Sigmoid colon (tissue), 7 donors: Measurements from ENCODE around the gene RRAD. TPM values are rescaled to one million over a fixed set of nuclear protein-coding genes. Genes with fewer than 3 reads are reported as not detected.

Experiments
- DNase-seq: peaks from one replicate; pipeline ENCODE4 v3.0.0-alpha.2; 2019
- H3K27ac ChIP-seq, 4 donors: fragments of 200-600 bp; sonication (generic); one replicate each; pipeline ENCODE4 v1.5.1; 2016 to 2019; ENCODE audit warnings: mild to moderate bottlenecking in 1 of 4
- H3K27me3 ChIP-seq, 3 donors: fragments of 200-600 bp; sonication (generic); one replicate each; pipeline ENCODE4 v1.5.1; 2019; ENCODE audit warnings: mild to moderate bottlenecking in 1 of 3
- H3K36me3 ChIP-seq, 4 donors: fragments of 200-600 bp; sonication (generic); one replicate each; pipeline ENCODE4 v1.5.1; 2016 to 2019
- H3K4me1 ChIP-seq, 4 donors: fragments of 200-600 bp; sonication (generic); one replicate each; pipeline ENCODE4 v1.5.1; 2017 to 2019
- H3K4me3 ChIP-seq, 4 donors: fragments of 200-600 bp; sonication (generic); one replicate each; pipeline ENCODE4 v1.5.1; 2017 to 2019; ENCODE audit warnings: mild to moderate bottlenecking in 2 of 4, moderate library complexity in 1 of 4
- H3K9me3 ChIP-seq, 4 donors: fragments of 200-600 bp in 3 of 4; sonication (generic) in 3 of 4; one replicate each; pipeline versions ENCODE4 v1.5.1 to v1.6.1; 2013 to 2019
- CTCF ChIP-seq, 4 experiments: fragments of 450-650 bp in 3 of 4; fragments of 200-600 bp in 1 of 4; IDR thresholded peaks; one replicate each; pipeline ENCODE4 v1.5.1; 2016 to 2019; ENCODE audit warnings: antibody characterized with exemption in 4 of 4, mild to moderate bottlenecking in 3 of 4, moderate library complexity in 2 of 4
- EP300 ChIP-seq, 4 donors: sonication (generic); formaldehyde crosslinking; IDR thresholded peaks; one replicate each; pipeline ENCODE4 v1.6.1; 2017; ENCODE audit warnings: antibody characterized with exemption in 4 of 4
- POLR2A ChIP-seq, 2 donors: fragments of 450-650 bp; IDR thresholded peaks; one replicate each; pipeline ENCODE4 v1.6.1; 2016; ENCODE audit warnings: antibody characterized with exemption in 2 of 2, mild to moderate bottlenecking in 2 of 2, moderate library complexity in 2 of 2
- POLR2AphosphoS5 ChIP-seq, 4 donors: sonication (generic); formaldehyde crosslinking; IDR thresholded peaks; one replicate each; pipeline ENCODE4 v1.6.1; 2017; ENCODE audit warnings: antibody characterized with exemption in 4 of 4
- WGBS, 2 donors: extraction: QIAGEN DNeasy Blood & Tissue Kit; methylation state at CpG; one replicate each; pipeline ENCODE4 v1.1.7; 2013; 5-methylcytosine and 5-hydroxymethylcytosine counted together
- intact Hi-C: fragments of 100-400 bp; cut with DNase I; formaldehyde crosslinking; loops from one replicate; pipeline ENCODE4 v1.15.1; 2023
- polyA plus RNA-seq, 3 donors: library from polyadenylated mRNA; stranded (reverse); fragments of 200-250 nt; gene quantifications; one replicate each; pipeline ENCODE4 v1.2.3, GENCODE V29; 2013
- total RNA-seq, 4 donors: library from RNA; depleted of rRNA; stranded (reverse); fragments of >200 nt; gene quantifications; one replicate each; pipeline ENCODE4 v1.1.0, GENCODE V29; 2016
- donor health status: healthy with polysubstance abuse.
- donor health status: Bipolar disorder and iron deficiency.
- donor health status: healthy.

Gene RRAD
- total and polyA plus RNA-seq, 7 donors = 1.2 to 31.2 (median 10.9) TPM

GRCh38 chr16:66970775-66971720, 45.7 kb upstream of the RRAD start:
- intact Hi-C loops = no loop called here
- no peak overlapping the region for H3K27ac ChIP-seq
- TF ChIP-seq POLR2AphosphoS5 (IDR thresholded peaks at IDR 0.05) (no peak), EP300 (IDR thresholded peaks at IDR 0.05) (no peak), POLR2A (IDR thresholded peaks at IDR 0.05) (no peak), CTCF (IDR thresholded peaks at IDR 0.05) (no peak)

GRCh38 chr16:66968847-66969246, 43.5 kb upstream of the RRAD start:
- no peak overlapping the region for H3K27ac ChIP-seq
- WGBS, 2 donors = 90 to 94% methylated on average over 5 of the region's 5 CpGs
- H3K27me3 ChIP-seq = no peaks in the 10 kb centered on the region
- DNase-seq = no peak
- H3K36me3 ChIP-seq = no peaks in the 10 kb centered on the region
- H3K9me3 ChIP-seq = no peaks in the 10 kb centered on the region
- H3K4me3 ChIP-seq = no peak overlapping the region
- intact Hi-C loops = no loop called here
- no peaks in the 10 kb centered on the region for H3K4me1 ChIP-seq
- TF ChIP-seq CTCF (IDR thresholded peaks at IDR 0.05) = no peak
- TF ChIP-seq POLR2A (IDR thresholded peaks at IDR 0.05) = no peak
- TF ChIP-seq POLR2AphosphoS5 (IDR thresholded peaks at IDR 0.05) = no peak
- TF ChIP-seq EP300 (IDR thresholded peaks at IDR 0.05) = no peak

More at GRCh38 chr16:66970775-66971720, 45.7 kb upstream of the RRAD start:
- no peaks in the 10 kb centered on the region for H3K9me3 ChIP-seq
- no peaks in the 10 kb centered on the region for H3K36me3 ChIP-seq
- DNase-seq = no peak
- 79 to 86% methylated on average over 10 of the region's 10 CpGs for WGBS, 2 donors
- no peak overlapping the region for H3K4me3 ChIP-seq
- H3K27me3 ChIP-seq = no peaks in the 10 kb centered on the region
- H3K4me1 ChIP-seq = no peaks in the 10 kb centered on the region

- no peak overlapping the region for H3K4me3 ChIP-seq
- H3K27ac ChIP-seq = no peak overlapping the region
- no peak for DNase-seq
- no peaks in the 10 kb centered on the region for H3K27me3 ChIP-seq
- no peaks in the 10 kb centered on the region for H3K36me3 ChIP-seq
- intact Hi-C loops = no loop called here
- no peaks in the 10 kb centered on the region for H3K9me3 ChIP-seq
- TF ChIP-seq POLR2A (IDR thresholded peaks at IDR 0.05) (no peak), EP300 (IDR thresholded peaks at IDR 0.05) (no peak), CTCF (IDR thresholded peaks at IDR 0.05) (no peak), POLR2AphosphoS5 (IDR thresholded peaks at IDR 0.05) (no peak)
- WGBS, 2 donors = 68 to 76% methylated on average over 6 of the region's 6 CpGs
- H3K4me1 ChIP-seq = no peaks in the 10 kb centered on the region
These were observed 38.7 kb upstream of the RRAD start for GRCh38 chr16:66964049-66964448.

GRCh38 chr16:66961914-66962313, 36.6 kb upstream of the RRAD start:
- Histone ChIP-seq H3K4me1 (no peaks in the 10 kb centered on the region), H3K9me3 (no peaks in the 10 kb centered on the region), H3K27ac (no peak overlapping the region), H3K36me3 (no peaks in the 10 kb centered on the region), H3K4me3 (no peak overlapping the region), H3K27me3 (no peaks in the 10 kb centered on the region)
- DNase-seq = no peak
- intact Hi-C loops = no loop called here
- 8 to 24% methylated on average over 5 of the region's 5 CpGs for WGBS, 2 donors
- no peak for TF ChIP-seq POLR2A (IDR thresholded peaks at IDR 0.05)
- no peak for TF ChIP-seq POLR2AphosphoS5 (IDR thresholded peaks at IDR 0.05)
- no peak for TF ChIP-seq CTCF (IDR thresholded peaks at IDR 0.05)
- TF ChIP-seq EP300 (IDR thresholded peaks at IDR 0.05) = no peak
